PC-9 (cell line): ENCODE results near the gene RPL22. TPM values are rescaled to one million over a fixed set of nuclear protein-coding genes. Genes with fewer than 3 reads are reported as not detected.

Experiments
- BruUV-seq: library from RNA; stranded (reverse); fragments of 400-500 nt; replicated peaks from 2 replicates; lab custom pipeline; 2021; lab: Mats Ljungman, UMichigan
- CTCF ChIA-PET: fragments of 300-600 bp; sonication (Branson Sonifier 250); formaldehyde crosslinking; loops from one replicate; lab custom pipeline; 2022; ENCODE audit warnings: antibody characterized with exemption; lab: Charles Lee
- POLR2A ChIA-PET: fragments of 300-600 bp; sonication (Branson Sonifier 250); formaldehyde crosslinking; loops from one replicate; lab custom pipeline; 2022; ENCODE audit warnings: antibody characterized with exemption; ENCODE audit not compliant: unreplicated experiment; lab: Charles Lee
- DNase-seq, 2 experiments: peaks; one replicate each; pipeline versions ENCODE4 v3.0.0 to v3.0.0-alpha.2; 2015 to 2022; ENCODE audit warnings: mixed read lengths in 1 of 2
- H2AFZ ChIP-seq: fragments of 200-600 bp; sonication (generic); 2 replicates; pipeline ENCODE4 v1.8.1; 2017; ENCODE audit warnings: antibody characterized with exemption
- H3F3A ChIP-seq: fragments of 200-600 bp; sonication (generic); 2 replicates; pipeline ENCODE4 v1.8.1; 2017; ENCODE audit warnings: antibody characterized with exemption, mild to moderate bottlenecking, low read depth; ENCODE audit not compliant: insufficient read depth
- H3K27ac ChIP-seq: fragments of 200-600 bp; sonication (generic); 2 replicates; pipeline ENCODE4 v1.6.1; 2016; ENCODE audit warnings: mixed run types
- H3K27me3 ChIP-seq: fragments of 200-600 bp; sonication (generic); 2 replicates; pipeline ENCODE4 v1.6.1; 2016; ENCODE audit warnings: low read depth, mixed run types; ENCODE audit not compliant: insufficient read depth
- H3K36me3 ChIP-seq: fragments of 200-600 bp; sonication (generic); 2 replicates; pipeline ENCODE4 v1.6.1; 2016; ENCODE audit warnings: low read depth, mixed run types
- H3K4me1 ChIP-seq: fragments of 200-600 bp; sonication (generic); replicated peaks from 2 replicates; pipeline ENCODE4 v1.6.1; 2016; ENCODE audit warnings: mixed run types; ENCODE audit not compliant: insufficient read depth
- H3K4me2 ChIP-seq: fragments of 200-600 bp; sonication (generic); 2 replicates; pipeline ENCODE4 v1.6.1; 2017; ENCODE audit warnings: mixed run types
- H3K4me3 ChIP-seq: fragments of 200-600 bp; sonication (generic); 2 replicates; pipeline ENCODE4 v1.6.1; 2016; ENCODE audit warnings: mixed run types
- H3K79me2 ChIP-seq: fragments of 200-600 bp; sonication (generic); 2 replicates; pipeline ENCODE4 v1.6.1; 2017; ENCODE audit warnings: low read depth, mixed run types
- H3K9me2 ChIP-seq: fragments of 200-600 bp; sonication (generic); 2 replicates; pipeline ENCODE4 v1.8.1; 2017; ENCODE audit warnings: mild to moderate bottlenecking; ENCODE audit not compliant: insufficient read depth
- H3K9me3 ChIP-seq: fragments of 200-600 bp; sonication (generic); 2 replicates; pipeline ENCODE4 v1.8.1; 2016; ENCODE audit warnings: low read depth; ENCODE audit not compliant: insufficient read depth
- H4K20me1 ChIP-seq: fragments of 200-600 bp; sonication (generic); 2 replicates; pipeline ENCODE4 v1.8.1; 2017; ENCODE audit not compliant: insufficient read depth
- CTCF ChIP-seq: fragments of 200-600 bp; sonication (generic); conservative IDR thresholded peaks from 2 replicates; pipeline ENCODE4 v1.6.1; 2017; ENCODE audit warnings: mixed run types, antibody characterized with exemption, mild to moderate bottlenecking, moderate library complexity
- EZH2 ChIP-seq: fragments of 200-600 bp; sonication (generic); IDR thresholded peaks from 2 replicates; pipeline ENCODE4 v1.8.0; 2017; ENCODE audit warnings: antibody characterized with exemption, low read depth
- intact Hi-C: fragments of 100-400 bp; cut with micrococcal nuclease; formaldehyde crosslinking; loops from one replicate; pipeline ENCODE4 v1.10.0; 2022; ENCODE audit not compliant: unreplicated experiment
- total RNA-seq: library from RNA; stranded (reverse); gene quantifications from 2 replicates; pipeline ENCODE4 v1.2.3, GENCODE V29; 2021

The RPL22 gene
- total RNA-seq, 1 experiment from 2014 or later, result 447 TPM

- Histone ChIP-seq H3K4me3 (no peak overlapping the region), H3K79me2 (no peaks in the 10 kb centered on the region), H3K36me3 (no peaks in the 10 kb centered on the region), H3K27ac (no peak overlapping the region), H3F3A (peaks cover 7% of the 10 kb centered on the region; the same call in 1 of the 2 replicates), H4K20me1 (no peaks in the 10 kb centered on the region), H3K4me2 (no peak overlapping the region), H3K9me2 (no peaks in the 10 kb centered on the region), H3K4me1 (peaks cover 6% of the 10 kb centered on the region; the same call in 1 of the 2 replicates), H2AFZ (no peak overlapping the region), H3K9me3 (no peaks in the 10 kb centered on the region), H3K27me3 (no peaks in the 10 kb centered on the region)
- TF ChIP-seq EZH2 (no peak), CTCF (no peak)
- CTCF ChIA-PET, result no interaction called here
- BruUV-seq, result no TSS peak
- no peak for DNase-seq
- POLR2A ChIA-PET, result no interaction called here
- intact Hi-C loops, result no loop called here
Measured at GRCh38 chr1:6151291-6151822, 48.0 kb downstream of the RPL22 start.

GRCh38 chr1:6150006-6150938, 49.1 kb downstream of the RPL22 start:
- TF ChIP-seq CTCF, result no peak
- TF ChIP-seq EZH2, result no peak
- Histone ChIP-seq H3K27ac (no peak overlapping the region), H4K20me1 (no peaks in the 10 kb centered on the region), H3F3A (no peaks in the 10 kb centered on the region), H3K9me2 (no peaks in the 10 kb centered on the region), H3K9me3 (no peaks in the 10 kb centered on the region), H2AFZ (no peak overlapping the region), H3K79me2 (no peaks in the 10 kb centered on the region), H3K36me3 (no peaks in the 10 kb centered on the region), H3K27me3 (no peaks in the 10 kb centered on the region), H3K4me2 (no peak overlapping the region), H3K4me1 (no peaks in the 10 kb centered on the region), H3K4me3 (no peak overlapping the region)
- POLR2A ChIA-PET, result no interaction called here
- BruUV-seq, result no TSS peak
- CTCF ChIA-PET, result no interaction called here
- no peak for DNase-seq
- intact Hi-C loops, result no loop called here

- intact Hi-C loops, result no loop called here
- CTCF ChIA-PET, result no interaction called here
- TF ChIP-seq EZH2 (no peak), CTCF (no peak)
Measured at GRCh38 chr1:6149597-6149996, 49.8 kb downstream of the RPL22 start.

More at GRCh38 chr1:6149597-6149996, 49.8 kb downstream of the RPL22 start:
- H3K79me2 ChIP-seq, result no peaks in the 10 kb centered on the region
- no peaks in the 10 kb centered on the region for H3K9me3 ChIP-seq
- no peak overlapping the region for H3K4me2 ChIP-seq
- H2AFZ ChIP-seq, result no peak overlapping the region
- no peak overlapping the region for H3K27ac ChIP-seq
- no peak overlapping the region for H3K4me3 ChIP-seq
- H4K20me1 ChIP-seq, result no peaks in the 10 kb centered on the region
- no TSS peak for BruUV-seq
- no peaks in the 10 kb centered on the region for H3K9me2 ChIP-seq
- H3K27me3 ChIP-seq, result no peaks in the 10 kb centered on the region
- POLR2A ChIA-PET, result no interaction called here
- no peaks in the 10 kb centered on the region for H3F3A ChIP-seq
- no peaks in the 10 kb centered on the region for H3K36me3 ChIP-seq
- DNase-seq, result no peak
- no peaks in the 10 kb centered on the region for H3K4me1 ChIP-seq
